NCI-H2196 (cell line): ENCODE results near the gene ARPC2.
A peak's percentile ranks its signal among the peaks of the same experiment; 100 is the strongest.

Experiments
- DNase-seq: peaks from one replicate; lab custom pipeline; 2025; ENCODE audit not compliant: unreplicated experiment; lab: John Stamatoyannopoulos, UW

ARPC2 gene

DNA sequence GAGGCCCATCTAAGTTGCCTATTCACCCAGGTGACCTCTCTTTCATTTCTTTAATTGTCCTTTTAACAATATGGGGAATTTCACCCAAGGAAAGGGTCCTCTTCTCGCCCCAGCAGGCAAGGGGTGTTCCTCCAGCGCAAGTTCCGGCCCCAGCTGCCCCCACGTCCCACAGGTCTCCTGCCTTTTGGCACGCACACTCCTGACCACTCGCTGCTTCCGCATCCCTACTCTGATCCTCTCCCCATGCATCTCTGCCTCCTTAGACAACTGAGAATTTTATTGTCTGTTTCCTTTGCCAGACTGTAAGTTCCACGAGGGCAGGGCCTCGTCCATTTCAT, 684 bp upstream of the ARPC2 start:
- no peak for DNase-seq

DNA sequence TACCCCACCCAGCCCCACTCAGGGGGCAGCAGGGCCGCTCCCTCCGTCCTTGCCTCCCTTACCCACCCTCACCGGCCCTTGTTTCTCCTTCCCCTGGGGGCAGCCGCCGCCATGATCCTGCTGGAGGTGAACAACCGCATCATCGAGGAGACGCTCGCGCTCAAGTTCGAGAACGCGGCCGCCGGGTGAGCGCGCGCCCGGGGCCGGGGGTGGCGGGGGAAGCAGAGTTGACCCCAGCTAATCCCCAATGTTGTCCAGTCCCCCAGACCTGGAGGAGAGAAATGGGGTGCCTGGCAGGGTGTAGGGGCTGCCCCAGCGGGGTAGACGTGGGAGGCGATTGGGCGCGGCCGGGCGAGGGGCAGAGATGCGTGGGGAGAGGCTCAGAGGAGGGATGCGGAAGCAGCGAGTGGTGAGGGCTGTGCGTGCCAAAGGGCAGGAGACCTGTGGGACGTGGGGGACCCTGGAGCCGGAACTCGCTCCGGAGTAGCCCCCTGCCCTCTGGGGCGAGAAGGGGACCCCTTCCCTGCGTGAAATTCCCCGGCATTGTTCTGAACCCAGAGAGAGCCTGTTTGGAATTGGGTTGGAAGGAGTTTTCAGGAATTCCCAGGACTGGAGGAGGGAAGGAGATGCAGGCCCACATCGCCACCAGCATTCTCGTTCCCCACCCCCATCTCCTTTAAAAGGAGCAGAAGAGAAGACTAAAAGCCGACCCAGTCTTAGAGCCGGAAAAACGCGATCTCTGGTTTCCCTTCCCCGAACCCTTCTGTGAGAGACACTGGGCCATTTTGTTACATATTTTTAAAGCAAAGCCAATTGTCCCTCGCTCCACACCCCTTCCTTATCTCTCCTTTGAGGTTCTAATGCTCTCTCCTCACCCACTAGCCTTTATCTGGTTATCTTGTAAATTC, 625 bp downstream of the ARPC2 start:
- DNase-seq: no peak

- DNase-seq: no peak
Measured at GRCh38 chr2:218218268-218219185, 1.5 kb downstream of the ARPC2 start.

DNA sequence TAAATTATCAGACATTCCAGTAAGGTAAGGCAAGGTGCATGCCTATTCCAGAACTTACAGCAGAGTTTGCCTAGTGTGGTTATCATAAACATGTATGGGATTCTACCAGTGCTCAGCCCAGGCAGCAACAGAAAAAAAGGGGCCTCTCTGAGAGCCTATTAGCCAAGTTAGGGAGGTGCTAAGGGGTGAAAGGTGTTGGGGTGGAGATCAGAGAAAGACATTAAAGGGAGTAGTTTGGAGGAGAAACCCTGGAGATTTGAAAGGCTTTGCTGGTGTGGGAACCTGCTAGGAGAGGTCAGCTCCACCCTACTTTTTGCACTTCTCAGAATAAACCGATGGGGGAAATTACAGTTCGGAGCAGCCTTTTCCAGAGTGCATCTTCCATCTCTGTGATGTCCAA, 2.9 kb downstream of the ARPC2 start:
- no peak for DNase-seq

- DNase-seq: no peak
Measured at GRCh38 chr2:218221000-218221399, 4.0 kb downstream of the ARPC2 start.

DNA sequence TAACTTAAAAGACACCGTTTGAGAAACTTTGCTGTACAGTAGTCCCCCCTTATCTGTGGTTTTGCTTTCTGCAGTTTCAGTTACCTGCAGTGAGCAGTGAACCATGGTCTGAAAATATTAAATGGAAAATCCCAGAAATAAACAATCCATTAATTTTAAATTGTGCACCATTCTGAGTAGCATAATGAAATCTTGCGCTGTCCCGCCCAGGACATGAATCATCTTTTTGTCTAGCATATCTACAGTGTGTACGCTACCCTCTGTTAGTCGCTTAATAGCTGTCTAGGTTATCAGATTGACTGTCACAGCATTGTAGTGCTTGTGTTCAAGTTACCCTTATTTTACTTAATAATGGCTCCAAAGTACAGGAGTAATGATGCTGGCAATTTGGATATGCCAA, 6.1 kb downstream of the ARPC2 start:
- no peak for DNase-seq

- no peak for DNase-seq
Measured at GRCh38 chr2:218224186-218224585, 7.2 kb downstream of the ARPC2 start.

DNA sequence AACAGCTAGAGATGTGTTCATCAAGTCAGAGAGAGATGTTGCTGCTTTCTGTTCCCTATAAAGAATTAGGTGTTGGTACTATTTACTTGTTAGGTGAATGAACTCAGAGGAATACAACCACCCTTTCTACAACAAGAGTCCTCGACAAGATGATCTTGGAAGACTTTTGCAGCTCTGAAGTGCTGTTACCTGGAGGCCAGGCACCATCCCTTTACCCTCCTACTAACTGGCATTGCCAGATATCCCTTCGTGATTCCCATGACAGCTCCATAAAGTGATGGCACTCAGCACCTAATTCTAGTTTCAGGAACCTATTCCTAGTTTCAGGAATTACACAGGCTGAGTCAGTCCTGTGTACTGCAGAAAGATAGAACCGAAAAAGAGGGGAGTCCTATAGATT, 9.9 kb downstream of the ARPC2 start:
- no peak for DNase-seq

DNA sequence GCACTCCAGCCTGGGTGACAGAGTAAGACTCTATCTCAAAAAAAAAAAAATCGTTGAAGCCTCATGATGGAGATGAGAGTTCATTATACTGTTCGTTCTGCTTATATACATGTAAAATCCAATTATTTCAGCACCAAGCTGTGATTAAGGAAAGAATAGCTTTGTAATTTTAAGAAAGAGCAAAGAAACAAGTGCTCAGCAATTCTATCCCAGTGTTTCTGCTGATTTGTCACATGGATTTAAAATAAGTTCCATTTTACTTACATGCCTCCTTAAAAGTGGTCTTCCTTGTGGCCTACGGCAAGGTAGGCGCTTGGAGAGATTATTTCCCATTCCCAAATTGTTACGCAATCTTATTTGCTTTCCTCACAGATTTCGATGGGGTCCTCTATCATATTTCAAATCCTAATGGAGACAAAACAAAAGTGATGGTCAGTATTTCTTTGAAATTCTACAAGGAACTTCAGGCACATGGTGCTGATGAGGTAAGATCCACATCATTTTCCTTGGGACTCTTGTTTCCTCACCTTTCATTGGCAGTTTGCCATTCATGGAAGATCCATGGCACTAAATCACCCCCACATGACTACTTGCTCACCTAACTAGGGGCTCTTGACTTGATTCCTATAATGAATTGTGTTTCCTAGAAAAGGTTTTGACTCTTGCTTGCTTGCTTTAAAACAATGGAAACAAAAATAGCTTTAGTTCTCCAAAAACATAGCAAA, 11.5 kb downstream of the ARPC2 start:
- DNase-seq: no peak

GRCh38 chr2:218229239-218229638, 12.2 kb downstream of the ARPC2 start:
- no peak for DNase-seq

DNA sequence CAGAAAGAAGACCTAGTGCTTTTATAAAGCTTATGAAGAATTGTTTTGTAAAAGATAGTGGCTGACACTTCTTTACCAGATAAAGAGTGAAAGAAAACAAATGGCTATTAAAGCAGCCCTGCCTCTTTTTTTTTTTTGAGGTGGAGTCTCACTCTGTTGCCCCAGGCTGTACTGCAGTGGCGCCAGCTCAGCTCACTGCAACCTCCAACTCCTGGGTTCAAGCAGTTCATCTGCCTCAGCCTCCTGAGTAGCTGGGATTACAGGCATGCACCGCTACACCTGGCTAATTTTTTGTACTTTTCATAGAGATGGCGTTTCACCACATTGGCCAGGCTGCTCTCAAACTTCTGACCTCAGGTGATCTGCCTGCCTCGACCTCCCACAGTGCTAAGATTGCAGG, 12.9 kb downstream of the ARPC2 start:
- no peak for DNase-seq

- DNase-seq: no peak
Measured at GRCh38 chr2:218230882-218231281, 13.9 kb downstream of the ARPC2 start.

GRCh38 chr2:218233543-218233942, 16.6 kb downstream of the ARPC2 start:
- DNase-seq: no peak

DNA sequence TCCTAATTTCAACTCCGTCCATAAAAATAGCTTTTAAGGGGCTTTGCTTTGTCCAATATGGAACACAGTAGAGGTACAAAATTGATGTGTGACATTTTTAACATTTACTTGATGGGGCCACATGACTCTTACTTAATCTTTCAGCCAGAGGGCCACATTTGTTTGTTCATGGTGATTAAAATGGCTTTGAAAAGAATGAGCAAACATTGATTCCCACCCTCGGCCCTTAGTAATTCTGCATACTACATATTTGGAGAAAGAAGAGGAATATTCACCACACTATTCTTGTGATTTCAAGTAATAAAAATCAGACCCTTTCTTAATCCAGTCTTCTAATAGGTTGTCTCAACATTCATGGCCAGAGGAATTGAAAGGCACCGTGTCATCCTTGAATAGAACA, 17.5 kb downstream of the ARPC2 start:
- no peak for DNase-seq

DNA sequence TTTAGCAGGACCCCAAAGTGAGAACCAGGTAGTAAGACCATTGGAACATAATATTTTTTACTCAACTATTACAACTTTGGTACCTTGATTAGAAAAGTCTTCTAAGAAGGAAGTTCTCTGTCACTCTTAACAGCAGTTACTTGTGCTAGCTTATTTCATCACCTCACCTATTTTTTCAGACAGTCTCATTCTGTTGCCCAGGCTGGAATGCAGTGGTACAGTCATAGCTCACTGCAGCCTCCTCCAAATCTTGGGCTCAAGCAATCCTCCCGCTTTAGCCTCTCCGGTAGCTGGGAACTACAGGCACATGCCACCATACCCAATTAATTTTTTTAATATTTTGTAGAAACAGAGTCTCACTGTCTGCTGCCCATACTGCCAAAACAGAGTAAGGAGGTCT, 18.0 kb downstream of the ARPC2 start:
- DNase-seq: no peak

DNA sequence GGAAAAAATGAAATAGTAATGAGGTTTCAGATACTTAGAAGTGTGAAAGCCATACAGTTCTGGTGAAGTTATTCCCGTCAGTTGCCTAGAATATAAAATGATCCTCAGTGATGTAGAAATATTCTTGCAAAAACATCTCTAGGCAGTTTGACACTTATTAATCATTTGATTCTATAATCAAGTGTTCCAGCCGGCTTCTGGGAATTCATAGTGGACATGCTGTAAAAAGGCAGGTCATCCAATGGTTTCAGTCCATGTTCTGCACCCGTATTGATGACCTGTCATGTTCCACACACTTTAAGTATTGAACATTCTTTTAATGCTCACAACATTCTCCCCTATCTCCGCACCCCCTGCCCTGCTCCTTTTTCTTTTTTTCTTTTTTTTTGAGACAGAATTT, 19.8 kb downstream of the ARPC2 start:
- DNase-seq: no peak

GRCh38 chr2:218238887-218239286, 21.9 kb downstream of the ARPC2 start:
- no peak for DNase-seq

DNA sequence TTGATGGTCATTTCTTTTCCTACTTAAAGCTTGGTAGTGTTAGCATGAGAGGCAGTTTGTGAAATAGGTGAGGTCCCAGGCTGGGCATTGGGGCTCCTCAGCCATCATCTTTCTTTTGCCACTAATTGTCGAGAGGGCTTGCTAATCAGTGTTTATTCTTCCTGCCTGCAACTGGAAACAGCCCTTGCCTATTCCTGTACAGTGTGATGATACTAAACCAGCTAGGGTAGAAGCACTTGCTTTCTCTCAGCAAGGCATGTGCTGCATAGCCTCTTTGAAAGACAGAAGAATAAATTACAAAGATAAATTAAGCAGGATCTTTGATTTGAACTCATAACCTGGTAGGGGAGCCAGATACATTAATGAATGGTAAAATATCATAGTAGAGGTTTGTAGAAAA, 27.2 kb downstream of the ARPC2 start:
- no peak for DNase-seq

DNA sequence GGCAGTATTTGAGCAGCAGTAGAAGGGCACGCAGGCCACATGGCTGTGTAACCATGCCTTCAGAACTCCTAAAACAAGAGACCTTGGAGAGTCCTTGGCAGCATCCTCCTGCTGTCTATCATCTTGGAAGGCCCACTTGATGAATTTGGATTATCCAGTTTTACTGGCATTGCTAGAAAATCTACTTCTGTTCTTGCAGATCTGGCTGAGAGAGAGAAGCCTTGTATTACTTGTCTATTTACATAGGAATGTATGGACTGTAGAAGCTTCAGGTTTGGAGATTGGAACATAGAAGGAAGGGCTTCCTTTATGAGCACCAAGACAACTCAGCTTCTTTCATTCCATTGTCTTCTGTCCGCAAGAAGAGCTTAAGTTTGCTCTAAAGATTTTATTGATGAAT, 27.7 kb downstream of the ARPC2 start:
- no peak for DNase-seq

DNA sequence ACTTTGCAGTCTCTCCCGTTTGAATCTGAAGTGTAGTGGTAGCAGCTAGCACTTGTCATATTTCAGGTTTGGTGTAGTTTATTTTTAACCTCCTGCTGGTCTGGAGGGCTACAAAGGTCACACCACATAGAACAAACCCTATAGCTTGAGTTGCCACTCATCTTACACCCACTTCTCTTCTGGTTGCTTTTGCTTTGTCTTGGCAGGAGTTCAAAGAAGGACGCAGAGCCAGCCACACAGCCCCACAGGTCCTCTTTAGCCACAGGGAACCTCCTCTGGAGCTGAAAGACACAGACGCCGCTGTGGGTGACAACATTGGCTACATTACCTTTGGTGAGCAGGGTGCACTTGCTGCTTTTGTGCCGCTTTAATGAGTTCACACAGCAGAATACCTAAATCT, 28.2 kb downstream of the ARPC2 start:
- DNase-seq: peak; percentile 25

- DNase-seq: no peak
Measured at GRCh38 chr2:218249691-218250090, 32.7 kb downstream of the ARPC2 start.
